ENCODE results near the gene CHD6. TPM values are rescaled to one million over a fixed set of nuclear protein-coding genes. Genes with fewer than 3 reads are reported as not detected.

CHD6 gene
- total RNA-seq, 2 experiments from 2014 or later: 18.4 to 19.5 TPM

DNA sequence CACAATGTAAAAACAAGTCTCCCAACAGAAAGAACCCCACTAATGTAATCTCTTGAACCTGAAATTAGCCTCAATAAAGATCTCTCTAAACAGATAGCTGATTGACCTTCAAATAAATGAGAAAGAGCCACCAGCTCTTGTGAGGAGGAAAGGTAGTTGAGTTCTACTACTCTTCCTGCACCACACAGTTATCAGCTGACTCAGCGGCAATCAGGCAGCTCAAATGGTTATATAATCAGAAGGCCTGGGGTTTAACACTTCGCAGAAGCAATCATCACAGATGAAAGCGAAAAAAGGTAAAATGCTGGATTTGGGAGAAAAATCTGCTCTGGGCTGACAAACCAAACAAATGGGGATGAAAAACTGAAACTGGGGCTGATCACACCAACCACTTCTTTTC is 91.8 kb downstream of the CHD6 start:
- no peak overlapping the region for H3K4me3 Mint-ChIP-seq
- H3K36me3 Mint-ChIP-seq: peaks cover 23% of the 10 kb centered on the region
- peaks cover 31% of the 10 kb centered on the region for H3K4me1 Mint-ChIP-seq
- H3K27ac Mint-ChIP-seq: no peak overlapping the region
- H3K9me3 Mint-ChIP-seq: no peaks in the 10 kb centered on the region
- no peaks in the 10 kb centered on the region for H3K27me3 Mint-ChIP-seq
- no peak for DNase-seq

DNA sequence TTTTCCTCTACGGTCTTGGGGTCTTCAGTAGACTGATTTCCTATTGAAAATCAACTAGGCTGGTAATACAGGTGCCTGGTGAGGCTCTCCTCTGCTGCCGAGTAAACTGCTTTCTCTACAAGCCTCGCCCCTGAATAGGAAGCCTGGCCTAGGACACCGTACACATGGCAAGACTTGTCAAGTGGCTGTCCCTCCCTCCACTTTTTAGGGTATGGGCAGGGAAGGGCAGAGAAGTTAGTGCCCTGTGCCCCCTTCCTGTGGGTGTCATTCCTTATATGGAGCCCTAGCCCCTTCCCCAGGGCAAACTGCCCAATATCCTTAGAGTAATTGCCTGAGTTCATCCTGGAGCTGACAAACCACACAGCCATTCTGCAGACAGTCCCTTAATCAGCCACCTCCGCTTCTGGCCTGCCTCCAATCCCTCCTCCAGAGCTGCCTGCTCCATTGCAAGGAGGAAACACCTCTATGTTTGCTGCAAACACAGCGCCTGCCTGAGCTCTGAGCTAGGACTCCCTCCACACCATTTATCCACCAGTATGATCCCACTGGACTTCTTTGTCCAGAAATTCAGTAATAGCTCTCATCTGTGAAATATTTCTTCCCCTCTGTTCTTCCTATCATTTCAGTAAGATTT is 93.1 kb downstream of the CHD6 start:
- Mint-ChIP-seq H3K4me3 (no peak overlapping the region), H3K27me3 (no peaks in the 10 kb centered on the region), H3K4me1 (peaks cover 31% of the 10 kb centered on the region), H3K9me3 (no peaks in the 10 kb centered on the region), H3K36me3 (peaks cover 25% of the 10 kb centered on the region), H3K27ac (no peak overlapping the region)
- DNase-seq: no peak

DNA sequence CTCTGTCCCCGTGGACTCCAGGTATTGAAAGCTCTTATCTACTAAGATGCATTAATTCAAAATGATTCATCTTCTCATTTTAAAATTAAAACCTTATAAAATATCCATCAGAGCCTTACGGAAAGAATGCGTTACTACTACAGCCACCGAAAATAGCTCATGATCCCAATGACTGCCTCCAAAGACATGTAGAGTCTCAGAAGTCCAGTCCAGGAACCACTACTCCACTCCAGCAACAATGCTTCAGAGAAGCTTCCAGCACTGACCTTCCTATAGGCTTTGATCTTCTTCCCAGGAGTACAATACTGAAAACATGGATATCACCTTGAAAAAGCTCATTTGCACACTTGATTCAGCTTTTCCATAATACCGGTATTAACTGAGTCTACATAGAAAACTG is 94.3 kb downstream of the CHD6 start:
- H3K4me3 Mint-ChIP-seq: no peak overlapping the region
- H3K4me1 Mint-ChIP-seq: peaks cover 28% of the 10 kb centered on the region
- H3K9me3 Mint-ChIP-seq: peaks cover 2% of the 10 kb centered on the region
- no peak overlapping the region for H3K27ac Mint-ChIP-seq
- H3K27me3 Mint-ChIP-seq: no peaks in the 10 kb centered on the region
- H3K36me3 Mint-ChIP-seq: peaks cover 29% of the 10 kb centered on the region
- no peak for DNase-seq

DNA sequence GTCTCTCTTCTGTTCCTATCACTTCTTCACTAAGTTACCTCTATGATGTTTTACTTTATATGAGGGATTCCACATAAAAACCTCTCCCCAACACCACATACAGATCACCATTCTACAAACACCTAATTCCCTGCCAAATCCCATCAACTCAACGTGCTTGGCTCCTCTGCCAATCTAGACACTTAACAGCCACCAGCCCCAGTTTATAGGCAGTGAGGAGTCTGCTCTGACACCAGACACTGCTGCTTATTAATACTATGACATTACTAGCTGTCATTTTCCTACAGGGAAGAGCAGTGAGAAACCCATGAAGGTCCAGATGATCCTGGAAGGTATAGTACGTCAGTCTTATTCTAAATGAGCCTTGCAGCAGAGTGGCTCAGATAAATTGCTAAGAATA is 104.3 kb downstream of the CHD6 start:
- Mint-ChIP-seq H3K4me1 (peaks cover 8% of the 10 kb centered on the region), H3K27me3 (no peaks in the 10 kb centered on the region), H3K27ac (no peak overlapping the region), H3K36me3 (peaks cover 18% of the 10 kb centered on the region), H3K9me3 (no peaks in the 10 kb centered on the region), H3K4me3 (no peak overlapping the region)
- DNase-seq: no peak

DNA sequence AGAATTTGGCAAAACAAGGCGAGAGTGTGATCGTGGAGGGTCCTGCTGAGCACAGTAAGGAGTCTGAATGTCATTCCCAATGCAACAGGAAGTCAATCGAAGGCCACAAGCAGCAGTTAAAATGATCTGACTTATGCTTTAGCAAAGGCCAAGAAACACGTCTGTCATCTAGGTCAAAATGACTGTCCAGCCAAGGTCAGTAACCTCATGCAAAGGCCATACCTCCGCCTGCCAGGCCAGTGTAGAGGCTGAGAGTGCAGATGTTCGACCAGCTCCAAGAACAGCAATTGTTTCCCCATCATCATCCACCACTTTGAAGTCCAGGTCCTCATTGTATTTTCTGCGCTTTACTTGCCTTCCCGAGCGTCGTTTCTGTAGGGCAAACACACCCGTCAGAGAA is 105.6 kb downstream of the CHD6 start:
- Mint-ChIP-seq H3K4me3 (no peak overlapping the region), H3K9me3 (no peaks in the 10 kb centered on the region), H3K36me3 (peaks cover 26% of the 10 kb centered on the region), H3K27ac (no peak overlapping the region), H3K4me1 (peaks cover 12% of the 10 kb centered on the region), H3K27me3 (no peaks in the 10 kb centered on the region)
- DNase-seq: no peak

DNA sequence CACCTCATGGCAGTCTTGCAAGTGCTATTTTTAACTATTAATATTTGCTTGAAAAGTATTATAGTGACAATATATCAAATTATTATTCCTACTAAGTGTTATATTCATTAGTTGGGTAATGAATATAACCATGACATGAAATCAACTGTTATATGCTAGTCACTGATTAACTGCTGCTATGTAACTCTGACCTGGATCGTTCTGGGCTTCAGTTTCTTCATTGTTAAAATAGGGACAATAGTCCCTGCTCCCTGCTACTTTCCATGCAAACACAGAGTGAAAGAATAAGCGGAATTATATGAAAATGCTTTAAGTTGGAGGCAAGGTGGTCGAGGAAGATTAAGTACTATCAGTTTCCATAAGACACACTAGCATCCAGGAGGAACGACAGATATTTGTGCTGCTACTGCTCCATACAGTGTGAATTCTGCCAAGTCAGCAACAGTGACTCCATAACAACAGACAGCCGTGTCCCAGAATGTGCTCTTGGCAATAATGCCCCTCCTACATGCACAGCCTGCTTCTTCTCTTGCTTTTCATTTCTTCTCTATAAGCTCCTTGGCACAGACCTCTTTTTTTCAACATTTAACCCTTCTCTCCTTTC is 107.2 kb downstream of the CHD6 start:
- peaks cover 12% of the 10 kb centered on the region for H3K4me1 Mint-ChIP-seq
- DNase-seq: no peak
- no peak overlapping the region for H3K4me3 Mint-ChIP-seq
- H3K27me3 Mint-ChIP-seq: no peaks in the 10 kb centered on the region
- H3K9me3 Mint-ChIP-seq: peaks cover 4% of the 10 kb centered on the region
- no peak overlapping the region for H3K27ac Mint-ChIP-seq
- peaks cover 30% of the 10 kb centered on the region for H3K36me3 Mint-ChIP-seq

DNA sequence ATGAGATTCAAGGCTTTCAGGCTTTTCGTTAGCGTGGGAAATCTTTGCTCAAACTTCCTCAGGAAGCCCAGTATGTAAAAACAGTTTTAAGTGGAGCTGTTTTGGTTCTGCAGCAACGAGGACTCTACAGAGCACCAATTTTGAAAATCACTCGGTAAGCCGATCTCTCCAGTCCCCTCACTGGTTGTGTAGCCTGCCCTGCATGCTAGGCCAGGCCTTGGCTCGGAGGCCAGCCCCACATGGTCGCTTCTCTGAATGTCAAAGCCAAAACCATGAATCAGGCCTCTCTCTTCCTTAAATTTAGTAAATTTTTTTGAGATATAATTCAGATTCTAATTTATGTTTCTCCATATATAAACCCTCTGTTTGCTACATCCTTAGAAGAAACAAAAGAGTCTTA is 108.0 kb downstream of the CHD6 start:
- Mint-ChIP-seq H3K27me3 (no peaks in the 10 kb centered on the region), H3K36me3 (peaks cover 35% of the 10 kb centered on the region), H3K4me3 (no peak overlapping the region), H3K4me1 (peaks cover 16% of the 10 kb centered on the region), H3K9me3 (peaks cover 8% of the 10 kb centered on the region), H3K27ac (no peak overlapping the region)
- no peak for DNase-seq

DNA sequence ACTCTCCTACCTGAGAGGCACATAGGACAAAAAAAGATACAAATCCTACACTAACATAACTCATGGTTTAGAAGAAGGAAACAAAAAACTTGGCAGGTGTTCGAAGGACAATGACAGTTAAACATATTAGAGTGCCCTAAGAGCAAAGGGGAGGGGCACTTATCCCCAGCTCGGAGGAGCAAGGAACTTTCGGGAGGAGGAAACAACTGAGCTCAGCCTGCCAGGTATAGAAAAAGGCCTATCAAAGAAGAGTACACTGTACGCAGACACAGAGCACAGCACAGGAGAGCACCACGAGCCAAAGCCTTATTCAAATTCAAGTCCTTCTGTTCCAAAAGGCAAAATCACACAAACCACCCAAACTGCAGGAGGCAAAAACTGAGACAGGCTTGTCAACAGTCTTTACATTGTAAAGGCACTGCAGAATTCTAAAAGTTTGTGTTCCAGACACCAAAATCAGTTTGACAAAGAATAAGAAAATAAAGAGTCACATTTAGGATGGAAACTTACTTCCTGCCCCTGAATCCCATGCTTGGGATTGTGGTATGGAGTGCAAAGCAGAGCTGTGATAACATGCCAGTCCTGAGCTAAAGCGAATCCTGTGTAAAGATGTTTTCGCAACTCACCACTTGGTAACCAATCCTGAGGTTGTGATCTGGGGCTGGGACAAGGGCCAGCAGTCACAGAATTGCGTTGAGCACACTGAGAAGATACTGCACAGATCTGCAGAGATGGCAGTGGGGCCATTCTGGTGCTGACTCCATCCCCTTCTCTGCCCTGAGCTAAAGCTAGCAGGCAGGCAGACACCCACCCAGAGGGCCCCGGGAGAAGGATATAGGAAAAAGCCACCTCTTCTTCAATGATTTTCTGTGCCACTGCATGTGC is 108.6 kb downstream of the CHD6 start:
- Mint-ChIP-seq H3K36me3 (peaks cover 40% of the 10 kb centered on the region), H3K9me3 (peaks cover 8% of the 10 kb centered on the region), H3K27ac (no peak overlapping the region), H3K4me3 (no peak overlapping the region), H3K27me3 (no peaks in the 10 kb centered on the region), H3K4me1 (peaks cover 18% of the 10 kb centered on the region)
- no peak for DNase-seq

DNA sequence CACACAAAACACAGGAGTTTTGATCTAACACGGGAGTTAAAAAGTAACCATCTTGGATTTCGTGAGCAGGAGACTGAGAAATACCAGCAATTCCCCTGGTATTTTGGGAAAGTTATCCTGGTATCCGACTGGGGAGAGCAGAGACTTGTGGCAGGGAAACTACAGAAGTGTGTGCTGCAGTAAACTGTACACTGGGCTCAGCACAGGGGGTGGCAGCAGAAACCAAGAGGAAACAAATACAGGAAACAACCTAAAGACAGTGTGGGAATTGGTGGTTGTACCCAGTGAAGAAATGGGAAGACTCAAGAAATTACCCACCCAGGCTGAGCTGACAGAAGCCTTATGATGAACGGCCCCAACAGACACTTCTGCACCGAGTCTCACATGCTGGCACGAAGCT is 109.8 kb downstream of the CHD6 start:
- peaks cover 18% of the 10 kb centered on the region for H3K4me1 Mint-ChIP-seq
- peaks cover 8% of the 10 kb centered on the region for H3K9me3 Mint-ChIP-seq
- DNase-seq: no peak
- no peak overlapping the region for H3K27ac Mint-ChIP-seq
- H3K4me3 Mint-ChIP-seq: no peak overlapping the region
- no peaks in the 10 kb centered on the region for H3K27me3 Mint-ChIP-seq
- H3K36me3 Mint-ChIP-seq: peaks cover 42% of the 10 kb centered on the region

DNA sequence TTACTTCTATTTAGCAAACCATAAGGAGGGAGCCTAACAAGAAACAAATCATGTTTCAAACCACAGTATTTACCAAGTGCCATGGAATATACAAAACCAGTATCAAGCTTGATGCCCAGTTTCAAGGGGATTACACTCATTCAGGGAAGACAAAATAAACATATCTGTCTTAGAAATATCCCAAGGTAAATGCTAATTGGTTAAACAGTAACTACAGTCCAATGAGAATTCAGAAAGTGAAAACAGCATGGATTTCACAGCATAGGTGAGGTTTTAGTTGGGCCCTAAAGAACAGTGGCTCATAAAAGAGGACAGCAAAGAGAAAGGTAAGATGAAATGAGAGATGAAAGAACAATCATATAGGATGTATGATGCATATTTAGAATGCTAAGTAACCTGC is 110.3 kb downstream of the CHD6 start:
- no peak overlapping the region for H3K27ac Mint-ChIP-seq
- H3K9me3 Mint-ChIP-seq: peaks cover 8% of the 10 kb centered on the region
- H3K4me1 Mint-ChIP-seq: peaks cover 18% of the 10 kb centered on the region
- no peak for DNase-seq
- H3K36me3 Mint-ChIP-seq: peaks cover 40% of the 10 kb centered on the region
- H3K4me3 Mint-ChIP-seq: no peak overlapping the region
- H3K27me3 Mint-ChIP-seq: no peaks in the 10 kb centered on the region

DNA sequence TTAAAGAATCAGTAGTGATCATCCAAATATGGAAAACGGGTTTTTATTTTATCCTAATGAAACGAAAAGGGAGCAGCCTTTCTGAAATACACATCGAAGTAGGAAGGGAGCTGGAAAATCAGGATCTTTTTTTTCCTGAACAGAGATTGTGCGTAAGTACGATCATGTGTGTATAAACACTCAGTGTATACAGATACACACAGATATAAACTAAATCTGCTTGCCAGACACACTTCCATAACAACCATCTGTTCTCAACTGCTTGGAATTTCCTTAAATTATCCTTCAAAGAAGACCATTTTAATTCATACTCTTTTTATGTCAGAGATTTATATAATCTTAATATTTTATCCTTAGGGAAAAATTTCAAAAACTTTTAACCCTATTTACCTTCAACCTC is 110.7 kb downstream of the CHD6 start:
- no peaks in the 10 kb centered on the region for H3K27me3 Mint-ChIP-seq
- peaks cover 17% of the 10 kb centered on the region for H3K4me1 Mint-ChIP-seq
- H3K36me3 Mint-ChIP-seq: peaks cover 36% of the 10 kb centered on the region
- H3K27ac Mint-ChIP-seq: no peak overlapping the region
- DNase-seq: no peak
- no peak overlapping the region for H3K4me3 Mint-ChIP-seq
- peaks cover 8% of the 10 kb centered on the region for H3K9me3 Mint-ChIP-seq

DNA sequence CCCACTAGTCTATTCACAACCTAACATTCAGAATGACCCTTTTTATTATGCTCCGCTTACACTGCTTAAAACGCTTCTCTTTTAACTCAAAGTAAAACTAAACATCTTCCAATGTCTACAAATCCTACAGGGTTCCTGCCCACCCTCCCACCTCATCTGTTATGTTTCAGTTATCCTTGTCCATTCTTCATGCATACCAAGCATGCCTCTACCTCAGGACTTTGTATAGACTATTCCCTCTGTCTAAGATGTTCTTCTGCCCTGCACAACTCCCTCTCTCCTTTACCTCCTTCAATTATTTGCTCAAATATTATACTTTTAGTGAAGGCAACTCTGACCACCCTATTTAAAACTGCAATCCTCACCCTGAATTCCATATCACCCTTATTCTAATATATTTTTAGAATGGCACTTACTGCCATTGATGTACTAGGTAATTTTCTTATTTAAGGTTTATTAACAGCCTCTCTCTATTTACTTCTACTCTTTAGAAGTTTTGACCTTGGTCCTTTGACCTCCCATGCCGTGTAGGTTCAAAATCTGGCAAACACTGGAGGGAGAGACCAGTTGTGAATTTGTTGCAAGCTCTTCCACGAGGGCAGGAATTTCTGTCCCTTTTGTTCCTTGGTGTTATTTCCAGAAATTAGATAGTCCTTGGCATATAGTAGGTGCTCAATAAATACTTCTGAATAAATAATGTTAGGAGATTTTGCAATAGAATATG is 111.8 kb downstream of the CHD6 start:
- Mint-ChIP-seq H3K4me1 (peaks cover 14% of the 10 kb centered on the region), H3K9me3 (peaks cover 8% of the 10 kb centered on the region), H3K4me3 (no peak overlapping the region), H3K27me3 (no peaks in the 10 kb centered on the region), H3K27ac (no peak overlapping the region), H3K36me3 (peaks cover 27% of the 10 kb centered on the region)
- no peak for DNase-seq

DNA sequence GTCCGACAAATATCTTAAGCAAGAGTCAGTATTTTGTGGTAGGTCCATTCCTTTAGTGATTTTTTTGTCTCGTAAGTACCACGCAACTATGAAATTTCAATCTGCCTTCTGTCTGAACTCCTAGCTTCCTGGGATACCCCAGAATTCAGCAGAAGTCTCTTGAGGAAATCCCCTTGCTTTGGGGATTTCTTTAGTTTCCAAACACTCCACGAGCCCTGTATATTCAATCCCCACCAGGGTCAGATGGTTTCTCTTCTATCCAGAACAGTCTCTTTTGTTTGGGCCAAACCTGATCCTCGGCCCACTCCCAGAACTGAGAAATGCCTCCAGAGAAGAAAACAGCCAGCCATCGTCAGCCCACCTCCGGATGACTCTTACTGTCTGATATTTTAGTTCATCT is 113.0 kb downstream of the CHD6 start:
- Mint-ChIP-seq H3K36me3 (peaks cover 27% of the 10 kb centered on the region), H3K27ac (no peak overlapping the region), H3K4me1 (peaks cover 14% of the 10 kb centered on the region), H3K4me3 (no peak overlapping the region), H3K27me3 (no peaks in the 10 kb centered on the region), H3K9me3 (peaks cover 8% of the 10 kb centered on the region)
- no peak for DNase-seq

DNA sequence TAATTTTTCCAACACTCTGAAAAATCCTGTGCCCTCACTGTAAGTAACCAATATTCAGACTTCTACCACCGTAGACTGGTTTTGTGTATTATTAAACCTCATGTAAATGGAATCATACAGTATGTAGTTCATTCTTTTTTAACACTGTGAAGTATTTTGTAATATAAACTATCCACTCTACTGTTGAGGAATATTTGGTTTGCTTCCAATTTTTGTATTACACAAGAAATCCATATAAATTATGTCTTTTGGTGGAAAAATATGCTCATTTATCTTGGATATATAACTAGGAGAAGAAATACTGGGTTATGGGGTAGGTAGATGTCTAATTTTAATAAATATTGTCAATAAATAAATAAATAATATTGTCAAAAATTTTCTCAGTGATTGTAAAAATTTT is 116.8 kb downstream of the CHD6 start:
- Mint-ChIP-seq H3K9me3 (peaks cover 8% of the 10 kb centered on the region), H3K36me3 (peaks cover 19% of the 10 kb centered on the region)

More for the DNA sequence above, 116.8 kb downstream of the CHD6 start:
- DNase-seq: no peak
- Mint-ChIP-seq H3K27ac (no peak overlapping the region), H3K4me3 (no peak overlapping the region), H3K27me3 (no peaks in the 10 kb centered on the region), H3K4me1 (peaks cover 6% of the 10 kb centered on the region)
